Uterus (tissue), 2 donors: ENCODE results near the gene ASIC2.

Experiments
- CTCF ChIP-seq, 4 experiments: fragments of 200-600 bp in 2 of 4; fragments of 450-650 bp in 2 of 4; sonication (generic) in 2 of 4; IDR thresholded peaks; one replicate each; pipeline ENCODE4 v1.5.1; 2016 to 2019; ENCODE audit warnings: antibody characterized with exemption in 4 of 4, mild to moderate bottlenecking in 2 of 4, moderate library complexity in 1 of 4
- POLR2A ChIP-seq, 2 donors: fragments of 450-650 bp; IDR thresholded peaks; one replicate each; pipeline ENCODE4 v1.6.1; 2016; ENCODE audit warnings: antibody characterized with exemption in 2 of 2, mild to moderate bottlenecking in 1 of 2, moderate library complexity in 1 of 2

- no peak for TF ChIP-seq CTCF (IDR thresholded peaks at IDR 0.05)
- no peak for TF ChIP-seq POLR2A (IDR thresholded peaks at IDR 0.05)
Measured at GRCh38 chr17:33050611-33051140, 242.4 kb downstream of the ASIC2 start.
